HT-29 (cell line): Measurements from ENCODE around the gene UBXN4. TPM values are rescaled to one million over a fixed set of nuclear protein-coding genes. Genes with fewer than 3 reads are reported as not detected.
"Not testable (repeated sequence)": the region's sequence is repeated elsewhere in the genome, so short reads cannot be mapped to it uniquely, and the experiment has no call there.

Experiments used
- DNase-seq: peaks from one replicate; pipeline ENCODE4 v3.0.0-alpha.2; 2015; ENCODE audit warnings: low spot score
- small RNA-seq: library from RNA; depleted of rRNA; stranded (forward); fragments of <200 nt; gene quantifications from one replicate; pipeline ENCODE3, GENCODE V24; 2014
- total RNA-seq: library from RNA; depleted of rRNA; stranded (reverse); fragments of >200 nt; shearing (Covaris generic); gene quantifications from 2 replicates; pipeline ENCODE4 v1.2.3, GENCODE V29; 2014; rRNA removed

UBXN4 gene
- total RNA-seq, 1 experiment from 2014 or later, result 27.8 TPM

DNA sequence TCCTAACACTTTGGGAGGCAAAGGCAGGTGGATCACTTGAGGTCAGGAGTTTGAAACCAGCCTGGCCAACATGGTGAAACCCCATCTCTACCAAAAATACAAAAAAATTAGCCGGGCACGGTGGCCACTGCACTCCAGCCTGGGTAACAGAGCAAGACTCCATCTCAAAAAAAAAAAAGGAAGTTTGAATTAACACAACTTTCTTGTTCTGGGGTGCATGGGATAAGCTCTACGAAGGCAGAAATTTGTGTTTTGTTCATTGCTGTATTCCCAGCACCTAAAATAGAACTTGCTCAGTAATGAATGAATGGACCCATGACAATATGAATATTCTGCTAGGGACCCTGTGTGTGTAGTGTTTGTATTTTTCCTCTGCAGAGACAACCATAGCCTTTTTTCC is 66.2 kb downstream of the UBXN4 start:
- not testable (repeated sequence) for DNase-seq

DNA sequence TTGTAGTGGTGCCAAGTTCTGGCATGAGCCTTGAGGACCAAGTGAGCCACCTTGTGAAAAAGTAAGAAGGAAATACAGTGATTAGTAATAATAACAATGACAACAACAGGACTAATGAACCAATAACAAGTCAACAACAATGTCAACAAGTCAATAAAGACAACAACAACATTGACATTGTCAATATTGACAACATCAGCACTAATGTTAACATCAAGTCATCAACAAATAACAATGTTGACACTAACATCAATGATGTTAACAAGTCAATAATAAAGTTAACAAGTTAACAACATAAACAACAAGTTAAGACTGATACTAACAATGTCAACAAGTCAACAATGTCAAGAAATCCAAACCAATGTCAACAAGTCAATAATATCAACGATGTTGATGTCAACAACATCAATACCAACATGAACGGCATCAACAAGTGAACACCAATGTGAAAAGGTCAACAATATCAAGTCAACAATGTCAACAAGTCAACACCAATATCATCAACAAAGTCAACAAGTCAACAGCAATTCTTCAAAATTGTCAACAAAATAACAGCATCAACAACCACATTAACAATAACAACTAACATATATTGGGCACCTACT is 71.4 kb downstream of the UBXN4 start:
- DNase-seq, result no peak

DNA sequence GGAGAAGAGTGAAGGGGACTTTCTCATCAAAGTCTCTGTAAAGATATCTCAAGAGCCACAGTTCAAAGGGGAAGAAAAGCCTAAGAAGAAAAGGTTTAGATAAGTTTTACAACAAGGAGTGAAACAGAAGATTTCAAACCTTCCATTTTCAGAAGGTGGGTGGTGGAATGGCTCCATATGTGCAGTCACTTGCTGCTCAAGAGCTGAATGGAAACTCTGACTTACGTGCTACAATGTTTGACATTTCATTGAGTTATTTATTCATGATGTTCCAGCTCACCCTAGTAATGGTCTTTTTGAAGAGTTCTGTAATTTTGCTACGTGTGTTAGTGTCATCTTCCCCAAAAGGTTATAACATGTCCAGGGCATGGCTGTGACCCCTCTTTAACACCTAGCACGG is 73.6 kb downstream of the UBXN4 start:
- no peak for DNase-seq

DNA sequence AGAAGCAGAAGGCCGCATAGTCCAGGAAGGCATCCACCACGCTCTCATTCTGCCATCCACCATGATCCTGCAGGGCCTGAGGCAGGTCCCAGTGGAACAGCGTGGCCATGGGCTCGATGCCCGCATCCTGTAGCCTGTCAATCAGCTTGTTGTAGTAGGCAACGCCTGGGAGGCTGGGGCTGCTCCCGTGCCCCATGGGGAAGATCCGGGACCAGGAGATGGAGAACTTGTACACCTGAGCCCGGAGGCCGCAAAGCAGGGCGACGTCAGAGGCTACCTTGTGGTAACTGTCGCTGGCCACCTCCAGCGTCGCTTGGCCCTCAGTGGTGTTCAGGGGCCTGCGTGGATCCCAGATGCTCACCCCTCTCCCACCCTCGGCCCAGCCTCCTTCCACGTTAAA is 75.8 kb downstream of the UBXN4 start:
- DNase-seq, result no peak

DNA sequence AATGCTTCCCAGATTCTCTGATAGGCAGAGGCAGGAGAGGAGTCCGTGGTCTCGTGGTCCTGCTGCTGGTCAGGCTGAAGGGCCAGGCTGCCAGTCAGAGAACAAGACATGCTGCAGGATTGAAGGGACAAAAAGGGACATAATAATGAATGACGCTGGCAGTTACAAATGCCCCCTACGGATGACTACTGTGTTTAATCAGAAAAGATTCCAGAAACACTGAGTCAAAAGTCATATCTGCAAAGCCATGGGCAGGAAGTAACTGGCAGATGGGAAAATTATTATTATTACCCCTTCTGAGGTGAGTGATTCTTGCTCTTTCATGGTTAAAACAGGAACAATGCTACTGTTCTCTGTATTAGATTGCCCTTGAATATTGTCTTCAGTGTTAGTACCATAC is 76.3 kb downstream of the UBXN4 start:
- DNase-seq, result no peak

DNA sequence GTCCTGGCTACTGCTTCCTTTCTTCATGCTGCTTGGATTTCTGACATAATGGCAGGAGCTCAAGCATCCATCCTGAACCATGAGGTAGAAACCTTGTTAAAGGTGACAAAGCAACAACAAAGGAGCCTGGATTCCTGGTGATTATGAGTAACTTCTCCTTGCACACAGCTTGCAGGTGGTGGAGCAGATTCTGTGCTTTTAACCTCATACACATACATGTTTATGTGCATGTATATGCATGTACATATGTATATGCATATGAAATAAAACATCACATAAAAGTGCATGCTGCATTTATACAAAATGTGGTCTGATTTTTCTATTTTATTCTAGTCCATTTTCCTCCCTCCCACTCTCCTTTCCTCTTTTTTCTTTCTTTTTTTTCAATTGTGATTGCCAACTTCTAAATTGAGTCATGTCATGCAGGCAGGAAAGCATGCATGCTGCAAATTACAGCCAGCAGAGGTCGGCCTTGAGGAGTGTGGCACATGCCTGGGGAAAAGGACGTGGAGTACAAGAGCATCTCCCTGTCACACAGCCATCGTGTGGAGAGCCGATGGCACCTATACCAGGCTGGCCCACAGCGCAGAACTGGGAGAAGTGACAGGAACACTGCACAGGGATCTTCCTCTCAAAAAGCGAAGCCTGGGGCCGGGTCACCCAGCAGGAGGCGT is 77.4 kb downstream of the UBXN4 start:
- DNase-seq, result peak; percentile 36

DNA sequence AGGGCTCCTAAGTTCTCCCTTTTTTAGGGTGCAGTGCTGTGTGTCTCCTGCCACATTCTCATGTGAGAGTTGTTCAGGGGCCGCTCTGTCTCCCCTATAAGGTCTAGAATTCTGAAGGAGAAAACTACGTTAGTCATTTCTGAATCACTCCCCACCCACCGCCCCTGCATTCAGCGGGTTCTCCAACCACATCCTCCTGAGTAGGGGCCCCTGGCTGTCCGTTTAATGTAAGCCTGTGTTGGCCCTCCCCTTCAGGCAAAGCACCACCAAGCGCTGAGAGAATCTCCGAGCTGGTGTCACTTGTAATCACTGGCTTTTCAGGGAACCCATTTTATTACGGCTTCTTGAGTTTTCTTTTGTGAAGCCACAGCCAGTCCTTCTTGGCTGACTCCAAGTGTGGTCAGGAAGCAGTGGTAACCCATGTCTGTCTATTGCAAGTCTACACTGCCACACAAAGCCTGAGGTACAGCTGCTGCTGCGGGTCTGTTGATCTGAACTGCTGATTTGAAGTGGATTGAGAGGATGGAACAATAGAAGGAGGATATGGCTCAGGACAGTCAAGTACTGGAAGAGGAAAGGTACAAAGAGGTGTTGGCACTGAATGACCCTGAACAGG is 78.5 kb downstream of the UBXN4 start:
- no peak for DNase-seq

DNA sequence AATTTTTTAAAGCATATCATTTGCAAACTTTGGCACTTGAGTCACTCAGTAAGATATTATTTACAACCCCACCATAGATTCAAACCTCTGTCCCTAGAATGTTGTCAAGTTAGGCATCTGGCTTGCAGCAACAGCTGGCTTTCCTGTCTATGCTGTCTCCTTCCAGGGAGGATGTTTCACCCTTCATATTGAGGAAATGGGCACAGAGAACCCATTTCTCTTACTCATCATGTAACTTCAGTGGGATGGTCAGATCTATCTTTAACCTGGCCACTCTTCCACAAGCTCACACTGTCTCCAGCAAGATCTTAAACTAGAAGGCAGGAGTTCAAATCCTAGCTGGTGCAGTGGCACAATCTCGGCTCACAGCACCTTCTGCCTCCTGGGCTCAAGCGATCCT is 79.5 kb downstream of the UBXN4 start:
- no peak for DNase-seq

DNA sequence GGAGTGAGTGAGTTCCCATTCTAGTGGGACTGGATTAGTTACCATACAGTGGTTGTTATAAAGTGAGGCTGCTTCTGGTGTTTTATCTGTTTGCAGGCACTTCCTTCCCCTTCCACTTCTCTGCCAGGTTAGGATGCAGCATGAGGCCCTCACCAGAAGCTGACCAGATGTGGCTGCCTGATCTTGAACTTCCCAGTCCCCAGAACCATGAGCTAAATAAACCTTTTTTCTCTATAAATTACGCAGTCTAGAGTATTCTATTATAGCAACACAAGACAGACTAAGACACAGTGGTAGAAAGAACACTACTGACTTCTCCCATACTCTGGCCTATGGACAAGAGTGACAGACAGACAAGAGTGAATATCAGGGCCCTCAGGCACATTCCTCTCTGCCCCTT is 81.2 kb downstream of the UBXN4 start:
- DNase-seq, result no peak

DNA sequence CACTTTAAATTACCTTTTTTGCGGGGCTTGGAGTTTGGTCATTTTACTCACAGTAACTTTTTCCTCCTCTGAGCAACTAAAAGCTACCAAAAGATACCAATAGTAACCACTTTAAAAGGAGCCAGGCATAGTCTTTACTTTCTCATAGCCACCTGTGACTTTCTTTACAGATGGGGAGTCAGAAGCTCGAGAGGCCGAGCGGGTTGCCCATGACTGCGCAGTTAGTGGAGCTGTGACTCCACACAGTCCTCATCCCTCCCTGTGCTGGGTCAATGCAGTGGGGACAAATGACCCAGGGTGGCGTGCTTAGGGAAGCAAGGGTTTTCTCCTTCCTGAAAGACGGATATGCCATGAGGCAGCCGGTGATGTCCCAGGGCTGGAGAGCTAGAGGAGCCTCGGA is 83.5 kb downstream of the UBXN4 start:
- no peak for DNase-seq

DNA sequence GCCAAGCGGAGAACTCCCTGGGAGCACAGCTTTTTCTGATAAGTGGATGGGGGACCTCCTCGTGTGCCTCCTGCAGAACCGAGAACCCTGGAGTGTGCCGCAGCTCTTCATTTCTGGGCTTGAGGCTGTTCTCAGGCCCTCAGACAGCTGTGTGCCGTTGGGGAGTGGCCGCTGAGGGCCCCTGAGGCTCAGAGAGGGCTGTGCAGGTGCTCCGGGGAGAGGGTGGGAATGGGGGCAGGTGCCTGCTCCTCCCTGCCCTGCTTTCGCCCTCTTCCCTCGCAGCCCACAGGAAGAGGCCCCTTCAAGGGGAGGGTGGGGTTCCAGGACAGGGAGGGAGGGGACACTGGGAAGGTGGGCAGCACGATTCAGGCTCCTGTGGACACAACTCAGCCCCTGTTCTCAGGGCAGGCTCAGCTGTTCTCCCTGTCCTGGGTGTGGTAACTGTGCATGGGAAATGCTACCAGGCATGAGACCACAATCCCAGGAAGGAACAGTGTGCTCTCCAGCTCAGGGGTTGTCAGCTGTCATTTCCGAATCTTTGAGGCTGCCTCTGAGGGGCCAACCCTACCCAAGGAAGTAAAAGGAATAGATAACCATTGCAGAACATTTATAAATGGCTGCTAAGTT is 84.0 kb downstream of the UBXN4 start:
- no peak for DNase-seq

DNA sequence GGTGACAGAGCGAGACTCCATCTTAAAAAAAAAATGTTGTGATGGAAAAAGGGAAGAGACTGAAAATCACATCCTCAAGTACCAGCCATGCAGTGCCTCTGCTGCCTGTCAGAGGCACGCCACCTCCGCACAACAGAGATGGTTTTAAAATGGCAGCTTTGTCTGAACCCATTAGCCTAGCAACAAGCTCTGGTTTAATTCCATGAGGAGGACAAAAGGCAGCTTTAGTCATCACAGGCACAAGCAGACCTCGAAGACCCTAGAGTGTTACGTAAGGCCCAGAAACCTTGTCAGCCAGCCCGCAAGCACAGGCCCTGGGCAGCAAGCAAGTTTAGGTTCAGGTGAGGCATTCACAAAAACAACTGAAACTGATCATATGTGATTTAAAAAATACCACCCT is 84.9 kb downstream of the UBXN4 start:
- DNase-seq, result no peak

DNA sequence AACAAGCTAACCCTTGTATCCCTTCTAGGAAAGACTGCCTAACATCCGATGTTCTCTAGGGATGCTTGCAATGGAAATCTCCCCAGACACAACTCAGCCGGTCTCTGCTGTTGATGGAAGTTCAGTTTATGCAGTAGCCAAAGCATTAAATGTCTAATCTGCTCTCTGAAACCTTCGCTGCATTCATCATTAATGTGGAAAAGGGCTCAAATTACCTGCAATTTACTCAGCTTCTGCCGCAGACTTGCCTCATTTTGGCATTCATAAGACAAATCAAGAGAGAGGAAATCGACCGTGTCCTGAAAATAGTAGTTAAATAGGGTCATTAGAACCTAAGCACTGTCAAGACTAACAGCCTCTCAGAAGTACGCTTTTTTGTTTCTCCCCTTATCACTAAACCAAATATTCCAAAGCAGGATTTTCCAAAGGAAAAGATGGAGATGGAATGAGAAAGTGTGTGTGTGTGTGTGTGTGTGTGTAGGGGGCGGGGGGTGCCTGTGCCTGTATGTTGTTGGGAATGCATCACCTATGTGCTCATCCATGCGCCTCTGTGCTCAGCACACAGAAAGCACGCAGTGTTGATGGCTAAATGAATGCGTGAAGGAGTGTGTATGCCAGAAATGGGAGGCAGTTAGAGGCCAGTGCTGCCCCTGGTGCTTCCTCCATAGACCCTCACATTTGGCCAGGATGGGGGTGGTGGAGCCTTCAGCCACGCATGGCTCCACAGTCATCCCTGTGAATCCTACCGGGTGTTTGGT is 87.9 kb downstream of the UBXN4 start:
- DNase-seq, result no peak

DNA sequence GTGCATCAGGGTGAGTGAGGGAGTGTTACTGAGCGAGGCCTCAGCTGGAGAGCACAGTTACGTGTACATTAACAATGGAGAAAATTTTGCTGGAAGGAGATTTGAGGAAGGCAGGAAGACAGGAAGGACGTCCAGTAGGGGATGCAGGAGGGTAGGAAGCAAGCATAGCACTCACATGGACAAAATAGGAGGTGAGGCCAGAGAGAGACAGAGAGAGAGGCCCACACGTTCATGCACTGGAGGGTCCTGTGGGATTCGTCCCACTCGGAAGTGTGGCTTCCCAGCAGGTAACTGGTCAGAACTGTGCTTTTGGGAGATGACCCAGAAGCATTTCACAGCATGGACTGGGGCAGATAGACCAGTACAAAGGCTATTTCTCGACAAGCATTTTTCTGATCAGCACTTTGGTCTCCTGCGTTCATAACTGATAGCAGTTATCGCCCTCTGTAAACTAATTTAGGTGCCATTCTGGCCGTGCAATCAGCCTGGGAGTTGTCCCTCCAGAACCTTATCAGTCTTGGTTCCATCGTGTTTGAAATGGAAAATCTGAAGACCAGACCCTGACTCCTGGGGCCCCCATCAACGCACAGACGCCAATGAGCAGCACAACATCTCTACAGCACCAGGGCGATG is 89.6 kb downstream of the UBXN4 start:
- DNase-seq, result no peak

DNA sequence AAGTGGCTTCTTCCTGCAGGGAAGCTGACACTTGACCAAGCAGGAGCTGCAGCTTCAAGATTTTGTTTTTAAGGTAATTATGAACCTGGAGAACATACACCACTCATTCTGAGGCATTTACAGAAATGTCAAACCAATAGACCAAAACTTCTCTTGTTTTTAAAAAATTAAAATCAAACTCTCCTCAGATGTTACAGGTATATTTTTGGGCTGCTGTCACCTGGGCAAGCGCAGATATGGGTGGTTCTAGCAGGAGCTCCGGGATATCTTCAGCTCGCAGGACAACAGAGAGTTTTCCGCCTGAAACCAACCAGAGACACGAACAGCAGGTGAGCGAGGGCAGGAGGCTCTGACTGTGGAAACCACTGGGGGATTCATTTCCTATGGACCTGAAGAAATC is 91.2 kb downstream of the UBXN4 start:
- no peak for DNase-seq

Small RNAs within 50 kb of the gene (small RNA-seq; reads per million reads assigned to genes)
- gene RF00019, result not detected

Other genes starting within 250 kb of the UBXN4 start
- gene ZRANB3, start 210.6 kb upstream of the UBXN4 start, total RNA-seq, result 5.6 TPM in 2 replicates
- gene R3HDM1, start 210.4 kb upstream of the UBXN4 start, total RNA-seq, result 6.0 and 9.8 TPM in 2 replicates
- not detected in 2 replicates for gene LCT, start 95.3 kb downstream of the UBXN4 start, total RNA-seq
- 22.3 and 23.4 TPM in 2 replicates for gene MCM6, start 134.6 kb downstream of the UBXN4 start, total RNA-seq
- 20.5 and 29.6 TPM in 2 replicates for gene DARS1, start 243.8 kb downstream of the UBXN4 start, total RNA-seq